ENCODE results near the gene MATN1. TPM values are rescaled to one million over a fixed set of nuclear protein-coding genes. Genes with fewer than 3 reads are reported as not detected.

MATN1 gene
- total RNA-seq, 1 experiment from 2014 or later: 0.12 TPM

DNA sequence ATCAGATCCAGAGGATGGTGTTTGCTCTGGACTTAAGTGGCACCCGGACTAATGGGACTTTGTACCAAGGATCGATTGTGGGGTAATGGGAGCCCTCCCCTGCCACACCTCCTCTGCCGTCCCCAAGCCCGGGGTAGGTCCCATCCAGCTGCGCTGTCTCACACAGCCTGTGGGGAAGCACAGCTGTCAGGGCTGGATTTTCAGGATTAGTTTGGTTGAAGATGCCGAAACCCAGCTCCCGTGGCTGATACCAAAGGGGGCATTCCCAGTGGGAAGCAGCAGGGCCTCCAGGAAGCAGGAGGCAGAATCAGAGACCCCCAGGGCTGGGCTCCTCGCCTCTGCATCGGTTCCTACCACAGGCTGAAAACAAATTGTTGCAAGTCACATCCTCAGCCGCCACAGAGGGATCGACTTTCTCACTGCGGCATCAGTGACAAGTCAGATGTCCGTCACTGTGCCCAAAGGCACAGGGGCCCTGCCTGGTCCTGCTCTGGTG is 59.7 kb downstream of the MATN1 start:
- POLR2A ChIA-PET: no interaction called here
- Histone ChIP-seq H3K9ac (ENCODE audit: low read length) (no peak overlapping the region), H3K9me3 (ENCODE audit: control insufficient read depth in 1 of 2, insufficient read depth in 1 of 2, low read depth in 1 of 2, low read length in 2 of 2) (no peaks in the 10 kb centered on the region), H3K27me3 (ENCODE audit: insufficient read depth, low read length) (no peaks in the 10 kb centered on the region), H3K9me2 (ENCODE audit: insufficient read depth) (no peaks in the 10 kb centered on the region), H3K27ac (ENCODE audit: low read depth, low read length) (no peak overlapping the region), H3K36me3 (ENCODE audit: control insufficient read depth in 1 of 2, insufficient read depth in 2 of 2, low read length in 2 of 2) (no peaks in the 10 kb centered on the region), H3K79me2 (ENCODE audit: insufficient read depth, low read length) (no peaks in the 10 kb centered on the region), H2AFZ (ENCODE audit: low read depth, low read length, poor library complexity, severe bottlenecking) (no peak overlapping the region), H3K4me3 (replicated peaks in 1 of 2; ENCODE audit: low read depth in 1 of 2, low read length in 2 of 2) (no peak overlapping the region), H3K4me2 (ENCODE audit: low read length) (no peak overlapping the region), H4K20me1 (ENCODE audit: insufficient read depth) (no peaks in the 10 kb centered on the region), H3K4me1 (ENCODE audit: control insufficient read depth in 1 of 2, insufficient read depth in 2 of 2, low read length in 2 of 2) (peaks cover 0 to 11% of the 10 kb centered on the region in 2 experiments; a peak in 2 of 4 replicates)
- RAD21 ChIA-PET (ENCODE audit: low non-redundant PET in 1 of 2, low total read pairs in 2 of 2, uncharacterized antibody in 2 of 2, unreplicated experiment in 2 of 2): no interaction called here
- DNase-seq (ENCODE audit: low read depth, low spot score) (no peak), ATAC-seq (no peak)
- CTCF ChIA-PET: no interaction called here
- TF ChIP-seq SP1 (IDR thresholded peaks at IDR 0.05; ENCODE audit: low read depth) (no peak), EZH2 (IDR thresholded peaks at IDR 0.05) (no peak), JUND (IDR thresholded peaks at IDR 0.05) (no peak), FOSL1 (IDR thresholded peaks at IDR 0.05; ENCODE audit: low read depth) (no peak), CBX3 (IDR thresholded peaks at IDR 0.05; ENCODE audit: low read depth) (no peak), ELF1 (IDR thresholded peaks at IDR 0.05; ENCODE audit: borderline replicate concordance, low read depth) (no peak), CEBPB (IDR thresholded peaks at IDR 0.05; ENCODE audit: low read depth) (no peak), ZNF274 (IDR thresholded peaks at IDR 0.05; ENCODE audit: low read depth, low read length) (no peak), ATF3 (IDR thresholded peaks at IDR 0.05) (no peak)
- no TSS peak for BruUV-seq (replicated peaks)
- intact Hi-C loops (cut with micrococcal nuclease): no loop called here

- Histone ChIP-seq H4K20me1 (ENCODE audit: insufficient read depth) (no peaks in the 10 kb centered on the region), H3K36me3 (ENCODE audit: control insufficient read depth in 1 of 2, insufficient read depth in 2 of 2, low read length in 2 of 2) (no peaks in the 10 kb centered on the region), H3K9me3 (ENCODE audit: control insufficient read depth in 1 of 2, insufficient read depth in 1 of 2, low read depth in 1 of 2, low read length in 2 of 2) (no peaks in the 10 kb centered on the region), H3K9ac (ENCODE audit: low read length) (no peak overlapping the region), H3K9me2 (ENCODE audit: insufficient read depth) (no peaks in the 10 kb centered on the region), H3K4me1 (ENCODE audit: control insufficient read depth in 1 of 2, insufficient read depth in 2 of 2, low read length in 2 of 2) (peaks cover 4 to 12% of the 10 kb centered on the region in 2 experiments; a peak in 3 of 4 replicates), H3K27ac (ENCODE audit: low read depth, low read length) (no peak overlapping the region), H2AFZ (ENCODE audit: low read depth, low read length, poor library complexity, severe bottlenecking) (no peak overlapping the region), H3K4me3 (replicated peaks in 1 of 2; ENCODE audit: low read depth in 1 of 2, low read length in 2 of 2) (no peak overlapping the region), H3K27me3 (ENCODE audit: insufficient read depth, low read length) (no peaks in the 10 kb centered on the region), H3K4me2 (ENCODE audit: low read length) (no peak overlapping the region), H3K79me2 (ENCODE audit: insufficient read depth, low read length) (no peaks in the 10 kb centered on the region)
- DNase-seq (ENCODE audit: low read depth, low spot score): no peak
- ChIA-PET POLR2A (no interaction called here), CTCF (interaction anchor here (1.3 kb wide), 1 partner anchor 282 kb away, joined by 3 read pairs; no protein-coding TSS in a partner anchor), RAD21 (ENCODE audit: low non-redundant PET in 1 of 2, low total read pairs in 2 of 2, uncharacterized antibody in 2 of 2, unreplicated experiment in 2 of 2) (no interaction called here)
- BruUV-seq (replicated peaks): no TSS peak
- intact Hi-C loops (cut with micrococcal nuclease): no loop called here
- ATAC-seq: no peak
- no peak for TF ChIP-seq SP1 (IDR thresholded peaks at IDR 0.05; ENCODE audit: low read depth)
- no peak for TF ChIP-seq YY1 (IDR thresholded peaks at IDR 0.05; ENCODE audit: extremely low read depth, insufficient replicate concordance, low read depth, low read length)
- TF ChIP-seq SIN3A (IDR thresholded peaks at IDR 0.05; ENCODE audit: low read depth): no peak
- TF ChIP-seq EGR1 (IDR thresholded peaks at IDR 0.05; ENCODE audit: low read depth): no peak
- TF ChIP-seq, protein P1, sequence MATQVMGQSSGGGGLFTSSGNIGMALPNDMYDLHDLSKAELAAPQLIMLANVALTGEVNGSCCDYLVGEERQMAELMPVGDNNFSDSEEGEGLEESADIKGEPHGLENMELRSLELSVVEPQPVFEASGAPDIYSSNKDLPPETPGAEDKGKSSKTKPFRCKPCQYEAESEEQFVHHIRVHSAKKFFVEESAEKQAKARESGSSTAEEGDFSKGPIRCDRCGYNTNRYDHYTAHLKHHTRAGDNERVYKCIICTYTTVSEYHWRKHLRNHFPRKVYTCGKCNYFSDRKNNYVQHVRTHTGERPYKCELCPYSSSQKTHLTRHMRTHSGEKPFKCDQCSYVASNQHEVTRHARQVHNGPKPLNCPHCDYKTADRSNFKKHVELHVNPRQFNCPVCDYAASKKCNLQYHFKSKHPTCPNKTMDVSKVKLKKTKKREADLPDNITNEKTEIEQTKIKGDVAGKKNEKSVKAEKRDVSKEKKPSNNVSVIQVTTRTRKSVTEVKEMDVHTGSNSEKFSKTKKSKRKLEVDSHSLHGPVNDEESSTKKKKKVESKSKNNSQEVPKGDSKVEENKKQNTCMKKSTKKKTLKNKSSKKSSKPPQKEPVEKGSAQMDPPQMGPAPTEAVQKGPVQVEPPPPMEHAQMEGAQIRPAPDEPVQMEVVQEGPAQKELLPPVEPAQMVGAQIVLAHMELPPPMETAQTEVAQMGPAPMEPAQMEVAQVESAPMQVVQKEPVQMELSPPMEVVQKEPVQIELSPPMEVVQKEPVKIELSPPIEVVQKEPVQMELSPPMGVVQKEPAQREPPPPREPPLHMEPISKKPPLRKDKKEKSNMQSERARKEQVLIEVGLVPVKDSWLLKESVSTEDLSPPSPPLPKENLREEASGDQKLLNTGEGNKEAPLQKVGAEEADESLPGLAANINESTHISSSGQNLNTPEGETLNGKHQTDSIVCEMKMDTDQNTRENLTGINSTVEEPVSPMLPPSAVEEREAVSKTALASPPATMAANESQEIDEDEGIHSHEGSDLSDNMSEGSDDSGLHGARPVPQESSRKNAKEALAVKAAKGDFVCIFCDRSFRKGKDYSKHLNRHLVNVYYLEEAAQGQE (IDR thresholded peaks at IDR 0.05; ENCODE audit: low read depth): no peak
- TF ChIP-seq POLR2AphosphoS5 (IDR thresholded peaks at IDR 0.05; ENCODE audit: low read depth, low read length): no peak
- no peak for TF ChIP-seq ATF3 (IDR thresholded peaks at IDR 0.05)
- TF ChIP-seq FOSL1 (IDR thresholded peaks at IDR 0.05; ENCODE audit: low read depth): no peak
- no peak for TF ChIP-seq MAX (IDR thresholded peaks at IDR 0.05)
- no peak for TF ChIP-seq EZH2 (IDR thresholded peaks at IDR 0.05)
Observed at GRCh38 chr1:30662291-30662840, 61.0 kb downstream of the MATN1 start.
